Fibroblast of lung (primary cell): ENCODE measurements around the gene GPR107. TPM values are rescaled to one million over a fixed set of nuclear protein-coding genes. Genes with fewer than 3 reads are reported as not detected.

Experiments used
- DNase-seq, 2 donors: peaks; one replicate each; pipeline versions ENCODE4 v3.0.0 to v3.0.0-alpha.2; 2010; ENCODE audit warnings: low read depth in 2 of 2
- H2AFZ ChIP-seq: 2 replicates; pipeline ENCODE4 v1.5.1; 2012; ENCODE audit warnings: low read length, control low read depth, inconsistent platforms
- H3K27ac ChIP-seq: 2 replicates; pipeline ENCODE4 v1.5.1; 2011; ENCODE audit warnings: low read length, control low read depth; ENCODE audit not compliant: insufficient read depth
- H3K27me3 ChIP-seq: 2 replicates; pipeline ENCODE4 v1.5.1; 2011; ENCODE audit warnings: mild to moderate bottlenecking, low read length; ENCODE audit not compliant: control insufficient read depth, insufficient read depth
- H3K36me3 ChIP-seq: 2 replicates; pipeline ENCODE4 v1.5.1; 2011; ENCODE audit warnings: low read length; ENCODE audit not compliant: control insufficient read depth, insufficient read depth
- H3K4me1 ChIP-seq: 2 replicates; pipeline ENCODE4 v1.5.1; 2011; ENCODE audit warnings: low read length; ENCODE audit not compliant: control insufficient read depth, insufficient read depth; ENCODE audit errors: extremely low read depth
- H3K4me2 ChIP-seq: 2 replicates; pipeline ENCODE4 v1.5.1; 2011; ENCODE audit warnings: low read length, control low read depth; ENCODE audit not compliant: insufficient read depth; ENCODE audit errors: extremely low read depth
- H3K4me3 ChIP-seq, 4 experiments: fragments of 200-600 bp in 1 of 4; sonication (generic) in 1 of 4; replicated peaks in 1 of 4; 2 replicates each; pipeline ENCODE4 v1.5.1; 2011 to 2016; ENCODE audit warnings: low read length in 4 of 4, low read depth in 3 of 4, mild to moderate bottlenecking in 3 of 4, control low read depth in 2 of 4, inconsistent platforms in 1 of 4, mixed read lengths in 1 of 4; ENCODE audit not compliant: insufficient read depth in 1 of 4; ENCODE audit errors: control extremely low read depth in 1 of 4
- H3K79me2 ChIP-seq: 2 replicates; pipeline ENCODE4 v1.5.1; 2012; ENCODE audit warnings: mild to moderate bottlenecking, low read length, inconsistent platforms; ENCODE audit not compliant: control insufficient read depth, insufficient read depth
- H3K9ac ChIP-seq: 2 replicates; pipeline ENCODE4 v1.5.1; 2011; ENCODE audit warnings: mild to moderate bottlenecking, low read length, control low read depth; ENCODE audit not compliant: insufficient read depth
- H3K9me3 ChIP-seq: 2 replicates; pipeline ENCODE4 v1.5.1; 2012; ENCODE audit warnings: low read depth, low read length; ENCODE audit not compliant: control insufficient read depth, insufficient read depth
- H4K20me1 ChIP-seq: 2 replicates; pipeline ENCODE4 v1.5.1; 2011; ENCODE audit warnings: low read length; ENCODE audit not compliant: control insufficient read depth, insufficient read depth; ENCODE audit errors: extremely low read depth
- CTCF ChIP-seq, 2 donors: IDR thresholded peaks in 1 of 2; conservative IDR thresholded peaks in 1 of 2; 1 replicate in 1 of 2; 2 replicates in 1 of 2; pipeline ENCODE4 v1.5.1; 2011 to 2012; ENCODE audit warnings: low read length in 2 of 2, control low read depth in 1 of 2, inconsistent platforms in 1 of 2, low read depth in 1 of 2, mild to moderate bottlenecking in 1 of 2
- EZH2 ChIP-seq: IDR thresholded peaks from 2 replicates; pipeline ENCODE4 v1.5.1; 2012; ENCODE audit warnings: low read length, control low read depth, mild to moderate bottlenecking; ENCODE audit errors: missing control alignments
- polyA plus RNA-seq, 2 donors: library from polyadenylated mRNA; depleted of rRNA in 1 of 2; stranded (reverse) in 1 of 2; unstranded in 1 of 2; fragments of >200 nt; gene quantifications; 2 replicates each; pipeline ENCODE4 v1.2.1, GENCODE V29; 2011 to 2012; ENCODE audit warnings: missing spikeins in 1 of 2
- total RNA-seq: library from RNA; depleted of rRNA; stranded (reverse); fragments of >200 nt; gene quantifications from 2 replicates; pipeline ENCODE4 v1.2.1, GENCODE V29; 2014

GPR107 gene
- total and polyA plus RNA-seq, 2 donors (not counting 1 experiment from before 2014, with no cell fraction given): 27.6 to 43.5 TPM

GRCh38 chr9:130129432-130130061 lies 75.8 kb downstream of the GPR107 start:
- Histone ChIP-seq H4K20me1 (no peaks in the 10 kb centered on the region), H3K79me2 (no peaks in the 10 kb centered on the region), H3K4me2 (peak overlapping the region; percentile 46), H3K9me3 (no peaks in the 10 kb centered on the region), H3K27me3 (no peaks in the 10 kb centered on the region), H3K4me3 (no peak overlapping the region), H3K27ac (peak overlapping the region; percentile 87), H3K36me3 (peaks cover 8% of the 10 kb centered on the region), H2AFZ (no peak overlapping the region), H3K9ac (peak overlapping the region; percentile 68), H3K4me1 (peaks cover 20% of the 10 kb centered on the region)
- peak; percentile 66 to 71 for DNase-seq
- no peak for TF ChIP-seq CTCF (conservative IDR thresholded peaks at IDR 0.05 in 1 of 2, IDR thresholded peaks at IDR 0.05 in 1 of 2; ENCODE audit: low read depth in 1 of 2, low read length in 2 of 2)
- no peak for TF ChIP-seq EZH2

- H2AFZ ChIP-seq: no peak overlapping the region
- no peaks in the 10 kb centered on the region for H4K20me1 ChIP-seq
- H3K27me3 ChIP-seq: no peaks in the 10 kb centered on the region
- H3K9me3 ChIP-seq: no peaks in the 10 kb centered on the region
- no peak overlapping the region for H3K27ac ChIP-seq
- TF ChIP-seq EZH2 (no peak), CTCF (conservative IDR thresholded peaks at IDR 0.05 in 1 of 2, IDR thresholded peaks at IDR 0.05 in 1 of 2; ENCODE audit: low read depth in 1 of 2, low read length in 2 of 2) (no peak)
- H3K4me2 ChIP-seq: no peak overlapping the region
- H3K79me2 ChIP-seq: no peaks in the 10 kb centered on the region
- no peak for DNase-seq
- H3K9ac ChIP-seq: no peak overlapping the region
- no peak overlapping the region for H3K4me3 ChIP-seq
- peaks cover 29% of the 10 kb centered on the region for H3K4me1 ChIP-seq
- peaks cover 11% of the 10 kb centered on the region for H3K36me3 ChIP-seq
Observed at GRCh38 chr9:130132746-130133145, 79.0 kb downstream of the GPR107 start.

- H3K79me2 ChIP-seq: no peaks in the 10 kb centered on the region
- no peak for DNase-seq
- H3K27me3 ChIP-seq: no peaks in the 10 kb centered on the region
- H3K36me3 ChIP-seq: peaks cover 4% of the 10 kb centered on the region
- no peaks in the 10 kb centered on the region for H3K9me3 ChIP-seq
- no peak overlapping the region for H3K4me2 ChIP-seq
- H4K20me1 ChIP-seq: no peaks in the 10 kb centered on the region
- H3K4me3 ChIP-seq: no peak overlapping the region
- peak overlapping the region; percentile 82 for H3K27ac ChIP-seq
- H3K4me1 ChIP-seq: peaks cover 21% of the 10 kb centered on the region
- no peak overlapping the region for H3K9ac ChIP-seq
- TF ChIP-seq EZH2 (no peak), CTCF (conservative IDR thresholded peaks at IDR 0.05 in 1 of 2, IDR thresholded peaks at IDR 0.05 in 1 of 2; ENCODE audit: low read depth in 1 of 2, low read length in 2 of 2) (no peak)
- H2AFZ ChIP-seq: no peak overlapping the region
Observed at GRCh38 chr9:130137081-130137640, 83.5 kb downstream of the GPR107 start.
